ENCODE data around the gene TRIM13.

The TRIM13 gene

GRCh38 chr13:49996161-49996915 lies 504 bp upstream of the TRIM13 start:
- peak; percentile 68 to 72 for DNase-seq (ENCODE audit: low read depth in 2 of 2)

- no peak for DNase-seq (ENCODE audit: low read depth in 2 of 2)
Measured at GRCh38 chr13:49997955-49998354, 1.1 kb downstream of the TRIM13 start.

DNA sequence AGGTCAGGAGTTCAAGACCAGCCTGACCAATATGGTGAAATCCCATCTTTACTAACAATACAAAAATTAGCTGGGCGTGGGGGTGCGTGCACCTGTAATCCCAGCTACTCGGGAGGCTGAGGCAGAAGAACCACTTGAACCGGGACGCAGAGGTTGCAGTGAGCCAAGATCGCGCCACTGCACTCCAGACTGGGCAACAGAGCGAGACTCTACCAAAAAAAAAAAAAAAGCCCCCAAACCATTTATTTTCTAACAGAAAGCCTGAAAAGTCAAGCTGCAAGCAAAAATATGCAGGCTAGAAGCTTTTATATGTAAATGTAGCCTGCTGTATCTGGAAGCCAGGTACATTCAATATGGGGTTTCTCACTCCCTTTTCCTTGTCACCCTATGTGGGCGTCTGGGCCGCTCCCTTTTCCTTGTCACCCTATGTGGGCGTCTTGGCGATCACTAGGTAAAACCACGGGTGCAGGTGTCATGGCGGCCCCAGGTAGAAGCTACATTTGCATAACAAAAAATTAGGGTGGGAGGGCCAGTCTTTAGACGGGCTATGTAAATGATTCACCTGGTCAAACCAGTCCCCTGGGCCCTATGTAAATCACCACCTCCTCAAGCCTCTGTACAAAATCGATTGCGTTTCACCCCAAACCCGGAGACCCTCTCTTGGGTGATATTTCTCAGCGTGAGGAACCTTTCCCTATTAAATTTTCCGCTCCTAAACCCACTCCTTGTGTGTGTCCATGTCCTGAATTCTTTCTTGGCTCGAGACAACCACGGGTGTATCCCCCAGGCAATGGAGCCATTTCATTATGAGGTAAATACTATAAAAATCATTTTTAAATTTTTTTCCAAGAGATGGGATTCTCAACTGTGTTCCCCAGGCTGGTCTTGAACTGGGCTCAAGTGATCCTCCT lies 2.1 kb downstream of the TRIM13 start:
- no peak for DNase-seq (ENCODE audit: low read depth in 2 of 2)

DNA sequence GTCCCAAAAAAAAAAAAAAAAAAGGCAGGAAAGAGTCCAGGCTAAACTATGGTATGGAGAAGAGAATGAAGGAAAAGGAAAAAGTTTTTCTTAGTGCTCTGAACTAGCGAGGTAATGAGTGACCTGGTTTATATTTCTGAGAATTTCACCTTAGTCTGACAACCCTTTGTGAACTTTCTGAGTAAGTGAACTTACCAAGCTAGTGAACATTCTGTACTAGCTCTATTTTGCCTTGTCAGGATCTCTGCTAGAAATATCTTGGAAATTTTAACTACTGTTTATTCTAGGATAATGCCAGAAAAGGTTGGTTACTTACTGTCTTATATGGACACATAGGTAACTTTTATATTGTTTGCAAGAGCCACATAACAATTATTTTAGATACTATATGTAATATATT lies 4.4 kb downstream of the TRIM13 start:
- no peak for DNase-seq (ENCODE audit: low read depth in 2 of 2)

- DNase-seq (ENCODE audit: low read depth in 2 of 2), result no peak
Measured at GRCh38 chr13:50006426-50007135, 9.7 kb downstream of the TRIM13 start.

- DNase-seq (ENCODE audit: low read depth in 2 of 2), result no peak
Measured at GRCh38 chr13:50011461-50011860, 14.6 kb downstream of the TRIM13 start.

- no peak for DNase-seq (ENCODE audit: low read depth in 2 of 2)
Measured at GRCh38 chr13:50012396-50013169, 15.7 kb downstream of the TRIM13 start.

- no peak for DNase-seq (ENCODE audit: low read depth in 2 of 2)
Measured at GRCh38 chr13:50014386-50014785, 17.5 kb downstream of the TRIM13 start.

- no peak for DNase-seq (ENCODE audit: low read depth in 2 of 2)
Measured at GRCh38 chr13:50015258-50015657, 18.4 kb downstream of the TRIM13 start, which contains the start of gene KCNRG. Gene KCNRG, plus strand, starts transcription at chr13:50015444. Its CDS starts 50 bp downstream, at chr13:50015494.

GRCh38 chr13:50015750-50016149 lies 18.9 kb downstream of the TRIM13 start:
- no peak for DNase-seq (ENCODE audit: low read depth in 2 of 2)

DNA sequence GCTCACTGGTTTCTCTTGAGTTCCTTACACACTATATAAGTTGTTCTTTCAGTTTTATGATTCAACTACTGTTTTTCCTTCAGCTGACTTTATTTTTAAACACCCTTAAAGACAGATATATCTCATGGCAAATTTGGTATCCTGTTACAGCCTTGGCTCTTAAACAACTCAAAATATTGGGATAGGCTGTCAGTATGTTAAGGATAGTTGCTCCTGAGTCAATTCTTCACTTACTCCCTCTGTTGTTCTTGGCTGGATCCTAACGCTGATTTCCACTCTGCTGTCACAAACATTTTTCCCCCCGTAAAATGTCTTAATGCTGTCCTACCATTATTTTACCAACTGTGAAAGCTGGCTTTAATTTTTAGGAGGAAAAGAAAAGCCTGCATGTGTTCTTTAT lies 19.6 kb downstream of the TRIM13 start:
- DNase-seq (ENCODE audit: low read depth in 2 of 2), result no peak

DNA sequence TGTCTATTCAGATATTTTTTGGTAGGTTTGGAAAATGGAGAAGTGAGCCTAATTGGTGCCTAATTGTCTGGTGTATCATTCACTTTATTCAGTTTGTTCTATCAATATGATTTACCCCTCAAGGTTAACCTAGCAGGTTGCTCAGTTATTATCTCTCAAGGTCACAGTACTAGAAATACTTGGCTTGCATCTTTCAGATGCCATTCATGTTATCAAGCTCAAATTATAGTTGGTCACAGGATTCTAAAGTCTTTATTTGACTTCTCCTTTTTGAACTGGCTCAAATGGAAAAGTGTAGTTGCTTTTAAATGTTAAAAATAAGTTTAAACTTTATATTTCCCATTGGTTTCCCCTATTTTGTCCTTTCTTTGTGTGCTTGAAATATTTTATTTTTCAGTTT lies 21.0 kb downstream of the TRIM13 start:
- DNase-seq (ENCODE audit: low read depth in 2 of 2), result no peak

GRCh38 chr13:50025436-50025835 lies 28.6 kb downstream of the TRIM13 start:
- DNase-seq (ENCODE audit: low read depth in 2 of 2), result no peak

- no peak for DNase-seq (ENCODE audit: low read depth in 2 of 2)
Measured at GRCh38 chr13:50026788-50027473, 30.1 kb downstream of the TRIM13 start.

- no peak for DNase-seq (ENCODE audit: low read depth in 2 of 2)
Measured at GRCh38 chr13:50030315-50030714, 33.5 kb downstream of the TRIM13 start.

DNA sequence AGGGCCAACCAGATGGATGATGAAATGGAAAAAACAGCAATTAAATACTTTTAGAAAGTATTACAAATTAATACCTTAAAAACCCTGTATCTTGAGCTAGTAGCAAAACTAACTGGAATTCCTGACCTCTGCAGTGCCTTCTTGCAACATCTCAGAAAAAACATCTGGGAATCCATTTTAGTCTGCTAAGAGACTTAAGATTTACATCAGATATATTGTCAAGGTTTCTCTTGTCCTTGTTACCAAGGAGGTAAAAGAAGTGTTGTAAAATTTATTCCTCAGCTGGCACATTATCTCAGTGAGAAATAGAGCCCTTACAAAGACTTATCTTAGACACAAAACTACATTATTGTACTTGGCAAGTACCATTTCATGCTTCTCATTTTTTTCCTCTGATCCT lies 36.9 kb downstream of the TRIM13 start:
- DNase-seq (ENCODE audit: low read depth in 2 of 2), result no peak

DNA sequence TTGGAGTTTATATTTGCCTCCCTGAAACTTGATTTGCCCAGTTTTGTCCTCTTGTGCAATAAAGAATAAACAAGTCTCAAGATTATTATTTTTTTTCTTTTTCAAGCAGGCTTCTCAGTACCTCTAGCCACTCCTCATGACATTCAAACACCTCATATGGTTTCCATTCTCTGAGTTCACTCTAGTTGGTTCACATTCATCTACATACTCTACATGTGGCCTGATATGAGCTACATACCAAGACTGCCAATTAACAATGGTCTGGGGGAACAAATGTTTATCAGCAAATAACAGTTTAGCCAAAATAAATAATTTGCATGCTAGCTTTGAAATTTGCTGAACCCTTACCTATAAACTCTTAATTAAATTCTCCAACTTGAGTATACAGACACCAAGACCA lies 40.9 kb downstream of the TRIM13 start:
- DNase-seq (ENCODE audit: low read depth in 2 of 2), result no peak

- no peak for DNase-seq (ENCODE audit: low read depth in 2 of 2)
Measured at GRCh38 chr13:50038266-50038665, 41.4 kb downstream of the TRIM13 start.

GRCh38 chr13:50052478-50052877 lies 55.6 kb downstream of the TRIM13 start:
- DNase-seq (ENCODE audit: low read depth in 2 of 2), result no peak

- DNase-seq (ENCODE audit: low read depth in 2 of 2), result no peak
Measured at GRCh38 chr13:50053844-50054243, 57.0 kb downstream of the TRIM13 start.

- DNase-seq (ENCODE audit: low read depth in 2 of 2), result no peak
Measured at GRCh38 chr13:50055454-50055853, 58.6 kb downstream of the TRIM13 start.

All from stimulated activated CD4-positive, alpha-beta T cell treated with anti-CD3 and anti-CD28 coated beads, Interleukin-1b, Interleukin-23, amount 100 ng/mL, for 1 hour (primary cell).